K562 (cell line): ENCODE results near the gene FKBP2. TPM values are rescaled to one million over a fixed set of nuclear protein-coding genes. Genes with fewer than 3 reads are reported as not detected.
A peak's percentile ranks its signal among the peaks of the same experiment; 100 is the strongest.

ENCODE experiments used
- ATAC-seq: fragments of 200-7000 bp; cut with Tn5 transposase; 3 replicates; pipeline ENCODE4 v1.9.1; 2020; ENCODE audit warnings: moderate library complexity
- BruUV-seq: library from RNA; stranded (reverse); fragments of 400-500 nt; replicated peaks from 2 replicates; lab custom pipeline; 2021; lab: Mats Ljungman, UMichigan
- CTCF ChIA-PET: fragments of 300-600 bp; formaldehyde crosslinking; extraction: SDS; loops from one replicate; lab custom pipeline; 2021; ENCODE audit warnings: low intra/inter-chr PET ratio; lab: Yijun Ruan, JAX
- POLR2A ChIA-PET: fragments of 300-600, 350-650 bp; sonication (Branson Sonifier 250); formaldehyde crosslinking; extraction: SDS; loops from one replicate; lab custom pipeline; 2021; ENCODE audit warnings: antibody characterized with exemption, inconsistent platforms; lab: Yijun Ruan, JAX
- DNase-seq, 4 experiments: peaks; one replicate each; pipeline versions ENCODE4 v3.0.0 to v3.0.0-alpha.2; 2011 to 2018; ENCODE audit warnings: low spot score in 3 of 4, mixed read lengths in 3 of 4; ENCODE audit errors: extremely low read depth in 1 of 4
- FAIRE-seq: peaks from 2 replicates; lab custom pipeline; 2011; peaks lifted over from hg19 to GRCh38; lab: Jason Lieb, UNC
- H2AFZ ChIP-seq: 2 replicates; pipeline ENCODE4 v1.6.0; 2011; ENCODE audit warnings: low read depth, low read length, control low read depth, inconsistent platforms
- H3K27ac ChIP-seq: fragments of 200-600 bp; 3 replicates; pipeline ENCODE4 v1.8.0; 2011; ENCODE audit warnings: low read depth, mild to moderate bottlenecking, control low read depth, inconsistent platforms, low read length, moderate library complexity, mixed read lengths; ENCODE audit errors: extremely low read depth
- H3K27me3 ChIP-seq, 2 experiments: fragments of 300-600 bp in 1 of 2; 2 replicates in 1 of 2; 3 replicates in 1 of 2; pipeline versions ENCODE4 v1.6.0 to v1.8.0; 2011; ENCODE audit warnings: inconsistent platforms in 2 of 2, low read length in 2 of 2, mild to moderate bottlenecking in 1 of 2, mixed read lengths in 1 of 2, moderate library complexity in 1 of 2; ENCODE audit not compliant: control insufficient read depth in 2 of 2, insufficient read depth in 2 of 2
- H3K36me3 ChIP-seq: fragments of 300-600 bp; 3 replicates; pipeline ENCODE4 v1.8.0; 2011; ENCODE audit warnings: mild to moderate bottlenecking, low read length, inconsistent platforms; ENCODE audit not compliant: control insufficient read depth, insufficient read depth
- H3K4me1 ChIP-seq, 2 experiments: fragments of 200-600 bp in 1 of 2; replicated peaks in 1 of 2; 2 replicates in 1 of 2; 3 replicates in 1 of 2; pipeline versions ENCODE4 v1.5.1 to v1.8.0; 2011; ENCODE audit warnings: inconsistent platforms in 2 of 2, low read length in 2 of 2, mild to moderate bottlenecking in 1 of 2, mixed read lengths in 1 of 2, moderate library complexity in 1 of 2; ENCODE audit not compliant: control insufficient read depth in 2 of 2, insufficient read depth in 2 of 2
- H3K4me2 ChIP-seq: 2 replicates; pipeline ENCODE4 v1.6.1; 2011; ENCODE audit warnings: low read length, control low read depth, inconsistent platforms, mixed read lengths; ENCODE audit not compliant: insufficient read depth
- H3K4me3 ChIP-seq: fragments of 200-600 bp; sonication (generic), shearing (Covaris generic); 2 replicates; pipeline ENCODE4 v1.5.1; 2016; ENCODE audit warnings: control low read depth, inconsistent platforms
- H3K79me2 ChIP-seq: fragments of 200-600 bp; 3 replicates; pipeline ENCODE4 v1.8.0; 2011; ENCODE audit warnings: low read length, inconsistent platforms; ENCODE audit not compliant: control insufficient read depth, insufficient read depth
- H3K9ac ChIP-seq, 2 experiments: 2 replicates each; pipeline versions ENCODE4 v1.6.0 to v1.6.1; 2011; ENCODE audit warnings: low read depth in 2 of 2, low read length in 2 of 2, control low read depth in 1 of 2, inconsistent platforms in 1 of 2, mild to moderate bottlenecking in 1 of 2, mixed read lengths in 1 of 2; ENCODE audit not compliant: insufficient read depth in 1 of 2
- H3K9me1 ChIP-seq: one replicate; pipeline ENCODE4 v1.6.0; 2011; ENCODE audit warnings: inconsistent platforms, mild to moderate bottlenecking, low read length, moderate library complexity; ENCODE audit not compliant: control insufficient read depth, insufficient read depth
- H3K9me3 ChIP-seq: replicated peaks from 2 replicates; pipeline ENCODE4 v1.5.1; 2011; ENCODE audit warnings: low read depth, low read length, inconsistent platforms; ENCODE audit not compliant: control insufficient read depth, insufficient read depth
- H4K20me1 ChIP-seq: replicated peaks from 2 replicates; pipeline ENCODE4 v1.6.1; 2011; ENCODE audit warnings: low read length, inconsistent platforms, mixed read lengths; ENCODE audit not compliant: control insufficient read depth, insufficient read depth
- CREM ChIP-seq: IDR thresholded peaks from 2 replicates; pipeline ENCODE4 v1.6.1; 2014; ENCODE audit warnings: antibody characterized with exemption, low read depth
- ID3 ChIP-seq, 2 experiments: fragments of 250-450 bp in 1 of 2; fragments of 450-650 bp in 1 of 2; sonication (Bioruptor Pico) in 1 of 2; IDR thresholded peaks; 2 replicates each; pipeline versions ENCODE4 v1.6.1 to v1.8.0; 2016 to 2021; ENCODE audit warnings: mild to moderate bottlenecking in 2 of 2, moderate library complexity in 2 of 2, missing compliant biosample characterization in 1 of 2, missing genetic modification characterization in 1 of 2
- MAFG ChIP-seq: fragments of 450-650 bp; conservative IDR thresholded peaks from 2 replicates; pipeline ENCODE4 v1.6.1; 2016; ENCODE audit warnings: missing genetic modification characterization, missing compliant biosample characterization
- NR2C1 ChIP-seq, 2 experiments: fragments of 450-650 bp; IDR thresholded peaks; 2 replicates each; pipeline ENCODE4 v1.6.1; 2017; ENCODE audit warnings: mild to moderate bottlenecking in 2 of 2, antibody characterized with exemption in 1 of 2, inconsistent platforms in 1 of 2, missing compliant biosample characterization in 1 of 2, missing genetic modification characterization in 1 of 2
- POLR2G ChIP-seq: fragments of 200-400 bp; formaldehyde crosslinking; IDR thresholded peaks from 2 replicates; pipeline ENCODE4 v1.6.1; 2017; ENCODE audit warnings: low read depth, mild to moderate bottlenecking, antibody characterized with exemption, low read length, moderate library complexity
- PURB ChIP-seq: sonication (generic); formaldehyde crosslinking; IDR thresholded peaks from 2 replicates; pipeline ENCODE4 v1.9.0; 2021; ENCODE audit warnings: low read depth, mild to moderate bottlenecking, missing genetic modification reagents
- RB1 ChIP-seq: fragments of 450-650 bp; IDR thresholded peaks from 2 replicates; pipeline ENCODE4 v1.6.1; 2017; ENCODE audit warnings: low read depth, mild to moderate bottlenecking
- RBFOX2 ChIP-seq: fragments of 200-400 bp; formaldehyde crosslinking; IDR thresholded peaks from 2 replicates; pipeline ENCODE4 v1.6.1; 2017; ENCODE audit warnings: low read depth, mild to moderate bottlenecking, low read length, moderate library complexity
- ZNF175 ChIP-seq: fragments of 200-800 bp; sonication (Bioruptor generic); IDR thresholded peaks from 2 replicates; pipeline ENCODE4 v1.6.1; 2016; ENCODE audit warnings: low read depth, mild to moderate bottlenecking, missing genetic modification characterization, missing compliant biosample characterization
- ZNF766 ChIP-seq: fragments of 200-800 bp; sonication (Bioruptor generic); conservative IDR thresholded peaks from 2 replicates; pipeline ENCODE4 v1.6.1; 2016; ENCODE audit warnings: missing genetic modification characterization, missing compliant biosample characterization
- WGBS: fragments of 100-300 bp; shearing (Covaris generic); methylation state at CpG from one replicate; pipeline ENCODE4 v1.1.6; 2016; ENCODE audit warnings: low coverage, mixed read lengths; ENCODE audit not compliant: insufficient coverage; ENCODE audit errors: missing lambda C conversion rate; 5-methylcytosine and 5-hydroxymethylcytosine counted together
- in situ Hi-C: fragments of 300-500 bp; cut with MboI; formaldehyde crosslinking; loops from 4 replicates; pipeline ENCODE4 v1.15.0; 2018; ENCODE audit warnings: inconsistent platforms, mixed read lengths
- intact Hi-C: fragments of 100-400 bp; cut with micrococcal nuclease; formaldehyde crosslinking; loops from 2 replicates; pipeline ENCODE4 v1.14.2; 2022
- polyA plus RNA-seq, 8 experiments: library from polyadenylated mRNA; depleted of rRNA in 4 of 8; stranded (reverse) in 5 of 8; unstranded in 3 of 8; fragments of >200 nt; fragmentation: Nextera tagmentation in 2 of 8; fragmentation: Illumina TruSeq in 1 of 8; extraction: Ambion mirVana in 2 of 8; extraction: Trizol in 1 of 8; gene quantifications; 2 replicates each; pipeline versions ENCODE4 v1.2.1 to v1.2.3, GENCODE V29; 2011 to 2014; ENCODE audit warnings: inconsistent platforms in 1 of 8, missing spikeins in 1 of 8
- total RNA-seq, 7 experiments: library from RNA; depleted of rRNA in 6 of 7; stranded (reverse); fragments of >200 nt in 6 of 7; fragmentation: Illumina TruSeq in 2 of 7; extraction: Trizol in 2 of 7; gene quantifications; 2 replicates each; pipeline versions ENCODE4 v1.2.1 to v1.2.3, GENCODE V29; 2011 to 2021; ENCODE audit warnings: low replicate concordance in 1 of 7

FKBP2 gene
- total and polyA plus RNA-seq, 9 of the 15 experiments (the other 6 are each of a cell fraction or from before 2014, with no cell fraction given): 3.5 to 151 (median 58.1) TPM

DNA sequence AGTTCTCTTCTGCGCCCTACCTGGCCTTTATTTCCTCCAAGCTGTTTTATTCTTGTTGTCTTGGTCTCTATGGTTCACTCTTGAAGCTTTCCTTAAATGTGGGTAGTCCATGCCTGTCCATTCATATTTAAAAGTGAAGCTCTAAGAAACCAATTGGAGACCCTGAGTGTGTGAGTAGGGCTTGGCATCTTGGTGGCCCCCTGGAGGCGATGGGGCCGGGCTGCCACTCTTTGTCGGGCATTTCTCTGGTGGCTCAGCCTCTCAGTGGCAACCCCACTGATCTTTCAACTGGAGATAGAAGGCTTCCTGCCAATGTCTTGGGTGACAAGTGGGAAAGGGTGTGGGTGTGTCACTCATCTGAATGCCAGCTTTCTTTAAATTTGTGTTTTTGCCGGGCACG is 24.0 kb upstream of the FKBP2 start:
- H3K36me3 ChIP-seq: peaks cover 83% of the 10 kb centered on the region
- TF ChIP-seq RB1 (no peak), ID3 (CRISPR knock-in tag; IDR thresholded peaks at IDR 0.05) (no peak), ID3 (tag; IDR thresholded peaks at IDR 0.05) (no peak), MAFG (tag) (no peak), NR2C1 (IDR thresholded peaks at IDR 0.05) (no peak), NR2C1 (tag; IDR thresholded peaks at IDR 0.05) (no peak), POLR2G (peak; percentile 29; the same call in 1 of the 2 replicates), PURB (CRISPR knock-in tag) (no peak), CREM (no peak), ZNF766 (CRISPR knock-in tag) (no peak), RBFOX2 (0 out of 2 replicates have a peak, but pooled peaks have one; percentile 28), ZNF175 (CRISPR knock-in tag) (no peak)
- no peaks in the 10 kb centered on the region for H3K27me3 ChIP-seq
- CTCF ChIA-PET: no interaction called here
- WGBS: 95% methylated on average over 6 of the region's 6 CpGs
- ATAC-seq (no peak), FAIRE-seq (no peak), DNase-seq (no peak)
- H3K9me3 ChIP-seq: no peaks in the 10 kb centered on the region
- peaks cover 0 to 15% of the 10 kb centered on the region in 2 experiments; a peak in 2 of 5 replicates for H3K4me1 ChIP-seq
- H4K20me1 ChIP-seq: no peaks in the 10 kb centered on the region
- H3K79me2 ChIP-seq: no peaks in the 10 kb centered on the region
- POLR2A ChIA-PET: interaction anchor here (1.1 to 7.0 kb wide), 4 partner anchors 10 to 101 kb away, joined by 3 to 57 read pairs (median 14); partner anchors contain the start of genes FERMT3, NUDT22, TRMT112 and TRPT1
- no TSS peak for BruUV-seq
- no peak overlapping the region for H3K9ac ChIP-seq
- no peak overlapping the region for H2AFZ ChIP-seq
- intact Hi-C loops (no loop called here), in situ Hi-C loops (no loop called here)
- H3K4me3 ChIP-seq: no peak overlapping the region
- no peak overlapping the region for H3K27ac ChIP-seq
- no peaks in the 10 kb centered on the region for H3K9me1 ChIP-seq
- no peak overlapping the region for H3K4me2 ChIP-seq
